HepG2 (cell line): ENCODE data around the gene WDR18. TPM values are rescaled to one million over a fixed set of nuclear protein-coding genes. Genes with fewer than 3 reads are reported as not detected.

Experiments
- AGO2 ChIP-seq: fragments of 200-400 bp; formaldehyde crosslinking; optimal IDR thresholded peaks from 2 replicates; pipeline ENCODE3; 2017; ENCODE audit warnings: mild to moderate bottlenecking, low read depth, low read length, moderate library complexity
- FOXP4 ChIP-seq: sonication (generic); formaldehyde crosslinking; IDR thresholded peaks from 2 replicates; pipeline ENCODE4 v1.4.0; 2020; ENCODE audit warnings: missing genetic modification reagents
- HNF4A ChIP-seq: sonication (generic); formaldehyde crosslinking; IDR thresholded peaks from 2 replicates; pipeline ENCODE4 v1.4.0; 2020; ENCODE audit warnings: missing genetic modification reagents
- ISL2 ChIP-seq: sonication (generic); formaldehyde crosslinking; IDR thresholded peaks from 2 replicates; pipeline ENCODE4 v1.5.0; 2020; ENCODE audit warnings: missing genetic modification reagents
- NR0B2 ChIP-seq: sonication (generic); formaldehyde crosslinking; IDR thresholded peaks from 2 replicates; pipeline ENCODE4 v1.4.0; 2020; ENCODE audit warnings: mild to moderate bottlenecking, missing genetic modification reagents
- POLR2A ChIP-seq, 2 experiments: IDR thresholded peaks; 2 replicates each; pipeline ENCODE4 v1.6.1; 2011; ENCODE audit warnings: low read depth in 2 of 2, low read length in 2 of 2, mild to moderate bottlenecking in 1 of 2, moderate library complexity in 1 of 2; ENCODE audit not compliant: insufficient read depth in 1 of 2
- POLR2AphosphoS2 ChIP-seq: IDR thresholded peaks from 2 replicates; pipeline ENCODE4 v1.6.1; 2011; ENCODE audit warnings: low read depth, low read length, improper control_type of control experiment
- RBM22 ChIP-seq: fragments of 200-400 bp; formaldehyde crosslinking; optimal IDR thresholded peaks from 2 replicates; pipeline ENCODE3; 2017; ENCODE audit warnings: mild to moderate bottlenecking, low read length, moderate library complexity
- REL ChIP-seq: sonication (generic); formaldehyde crosslinking; conservative IDR thresholded peaks from 2 replicates; pipeline ENCODE4 v1.8.0; 2022; ENCODE audit warnings: mild to moderate bottlenecking, missing genetic modification reagents, moderate library complexity
- RORA ChIP-seq: sonication (generic); formaldehyde crosslinking; IDR thresholded peaks from 2 replicates; pipeline ENCODE4 v1.5.0; 2020; ENCODE audit warnings: mild to moderate bottlenecking, missing genetic modification reagents, moderate library complexity
- SOX13 ChIP-seq, 3 experiments: fragments of 450-650 bp in 1 of 3; sonication (generic) in 1 of 3; formaldehyde crosslinking in 1 of 3; IDR thresholded peaks in 2 of 3; conservative IDR thresholded peaks in 1 of 3; 2 replicates each; pipeline versions ENCODE4 v1.5.0 to v1.6.1; 2016 to 2020; ENCODE audit warnings: antibody characterized with exemption in 1 of 3, mild to moderate bottlenecking in 1 of 3, missing compliant biosample characterization in 1 of 3, missing genetic modification reagents in 1 of 3, moderate library complexity in 1 of 3
- SP1 ChIP-seq, 2 experiments: fragments of 450-650 bp in 1 of 2; sonication (generic) in 1 of 2; formaldehyde crosslinking in 1 of 2; IDR thresholded peaks; 2 replicates each; pipeline versions ENCODE4 v1.4.0 to v1.6.1; 2016 to 2020; ENCODE audit warnings: missing genetic modification reagents in 1 of 2
- STAG1 ChIP-seq: sonication (generic); formaldehyde crosslinking; IDR thresholded peaks from 2 replicates; pipeline ENCODE4 v1.4.0; 2020; ENCODE audit warnings: missing genetic modification reagents
- ZBTB25 ChIP-seq: IDR thresholded peaks from 2 replicates; pipeline ENCODE4 v1.6.1; 2018; ENCODE audit warnings: missing genetic modification reagents
- ZNF143 ChIP-seq: sonication (generic); formaldehyde crosslinking; IDR thresholded peaks from 2 replicates; pipeline ENCODE4 v1.4.0; 2020; ENCODE audit warnings: missing genetic modification reagents
- ZNF557 ChIP-seq: sonication (generic); formaldehyde crosslinking; IDR thresholded peaks from 2 replicates; pipeline ENCODE4 v1.4.0; 2020; ENCODE audit warnings: missing genetic modification reagents
- ZNF609 ChIP-seq: sonication (generic); formaldehyde crosslinking; IDR thresholded peaks from 2 replicates; pipeline ENCODE4 v1.4.0; 2020; ENCODE audit warnings: mild to moderate bottlenecking, missing genetic modification reagents, borderline replicate concordance
- polyA plus RNA-seq, 8 experiments: library from polyadenylated mRNA; depleted of rRNA in 3 of 8; stranded (reverse) in 7 of 8; unstranded in 1 of 8; fragments of >200 nt; fragmentation: Illumina TruSeq in 4 of 8; extraction: Trizol in 4 of 8; gene quantifications; 2 replicates each; pipeline versions ENCODE4 v1.2.1 to v1.2.3, GENCODE V29; 2011 to 2016; ENCODE audit warnings: low read depth in 4 of 8, missing spikeins in 1 of 8, mixed read lengths in 1 of 8; ENCODE audit not compliant: insufficient read depth in 1 of 8
- total RNA-seq, 5 experiments: library from RNA; depleted of rRNA; stranded (reverse); fragments of >200 nt; fragmentation: Illumina TruSeq; extraction: Trizol; gene quantifications; 2 replicates each; pipeline ENCODE4 v1.2.3, GENCODE V29; 2016; ENCODE audit warnings: low read depth in 1 of 5

The WDR18 gene
- total and polyA plus RNA-seq, 2 of the 13 experiments (the other 11 are each of a cell fraction or from before 2014, with no cell fraction given), result 36.4 to 47.6 TPM

- TF ChIP-seq ZNF609 (no peak), STAG1 (CRISPR knock-in tag) (no peak), ZNF557 (CRISPR knock-in tag) (no peak), POLR2AphosphoS2 (peak; percentile 36; the same call in 1 of the 2 replicates), ZNF143 (CRISPR knock-in tag) (no peak; the same call in 1 of the 2 replicates), POLR2A (IDR thresholded peaks at IDR 0.05; ENCODE audit: insufficient read depth in 1 of 2, low read depth in 2 of 2, low read length in 2 of 2) (peak; percentile 35 to 38; a peak in 3 of 4 replicates), REL (CRISPR knock-in tag) (0 out of 2 replicates have a peak, but pooled peaks have one; percentile 74), FOXP4 (no peak), RORA (CRISPR knock-in tag) (no peak), ISL2 (no peak), HNF4A (CRISPR knock-in tag) (no peak), SOX13 (IDR thresholded peaks at IDR 0.05) (no peak), SOX13 (CRISPR knock-in tag; conservative IDR thresholded peaks at IDR 0.05 in 1 of 2, IDR thresholded peaks at IDR 0.05 in 1 of 2) (peak; percentile 32 to 94; a peak in 2 of 4 replicates), AGO2 (peak; percentile 83), RBM22 (peak; percentile 89), ZBTB25 (CRISPR knock-in tag) (peak; percentile 33; the same call in 1 of the 2 replicates), NR0B2 (CRISPR knock-in tag) (no peak), SP1 (IDR thresholded peaks at IDR 0.05) (no peak), SP1 (CRISPR knock-in tag; IDR thresholded peaks at IDR 0.05) (peak; percentile 97)
These were observed 55.7 kb downstream of the WDR18 start, which contains the start of gene ABCA7 (continued) for GRCh38 chr19:1039646-1040475.
